NCI-H510A (cell line): ENCODE measurements around the gene LRRC40.

ENCODE experiments used
- DNase-seq: peaks from one replicate; lab custom pipeline; 2025; lab: John Stamatoyannopoulos, UW

LRRC40 gene

DNA sequence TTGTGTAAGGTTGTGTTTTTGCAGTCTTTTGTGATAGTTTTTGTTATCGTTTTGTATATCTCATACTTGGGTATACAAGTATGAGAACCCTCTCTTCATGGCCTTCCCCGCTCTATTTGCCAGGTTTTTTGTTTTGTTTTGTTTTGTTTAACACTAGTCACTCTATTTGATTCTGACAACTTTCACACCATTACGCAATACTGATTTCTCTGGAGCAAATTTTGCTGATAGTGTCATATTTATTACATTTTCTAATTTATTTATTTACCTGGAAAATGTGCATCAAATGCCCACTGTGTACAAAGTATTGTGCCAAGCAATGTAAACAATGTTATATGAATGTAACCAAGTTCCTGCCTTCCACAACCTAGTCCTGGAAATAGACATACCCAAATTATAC lies 90.1 kb downstream of the LRRC40 start:
- DNase-seq, result no peak

DNA sequence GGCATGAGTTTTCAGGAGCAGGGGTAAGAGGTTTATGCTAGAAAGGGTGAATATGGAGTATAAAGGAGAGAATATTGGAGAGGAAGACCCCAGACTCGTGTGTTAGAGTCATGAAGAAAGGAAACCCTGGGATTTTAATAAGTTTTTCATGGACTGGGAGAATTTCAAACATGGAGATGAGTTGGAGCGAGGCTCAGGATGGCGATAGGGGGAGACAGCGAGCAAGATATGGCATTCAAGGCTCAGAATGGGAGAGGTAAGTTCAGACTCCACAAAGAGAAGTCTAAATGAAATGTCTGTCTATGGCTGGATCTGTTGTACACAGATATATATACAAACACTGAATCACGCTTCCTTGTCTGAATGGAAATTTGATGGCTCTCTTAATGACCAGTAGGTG lies 92.5 kb downstream of the LRRC40 start:
- no peak for DNase-seq

- no peak for DNase-seq
Observed at GRCh38 chr1:70109241-70109640, 96.1 kb downstream of the LRRC40 start.

DNA sequence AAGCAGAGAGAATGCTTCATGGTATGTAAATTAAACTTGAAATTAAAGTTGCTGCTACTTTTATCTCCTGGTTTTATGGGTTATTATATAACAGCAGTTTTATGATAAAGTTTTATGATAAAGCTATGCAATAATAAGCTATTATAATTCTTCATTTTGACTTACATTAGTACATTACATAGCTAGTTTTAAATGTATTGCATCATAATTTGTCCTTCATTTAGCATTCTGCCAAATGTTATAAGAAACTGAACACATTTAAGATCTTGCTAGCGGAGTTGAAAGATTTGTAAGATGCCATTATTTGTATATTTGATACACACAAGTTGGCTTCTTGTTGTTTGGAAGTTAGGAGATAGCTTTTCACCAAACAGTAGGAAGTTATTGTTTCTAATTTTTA lies 101.6 kb downstream of the LRRC40 start:
- no peak for DNase-seq

DNA sequence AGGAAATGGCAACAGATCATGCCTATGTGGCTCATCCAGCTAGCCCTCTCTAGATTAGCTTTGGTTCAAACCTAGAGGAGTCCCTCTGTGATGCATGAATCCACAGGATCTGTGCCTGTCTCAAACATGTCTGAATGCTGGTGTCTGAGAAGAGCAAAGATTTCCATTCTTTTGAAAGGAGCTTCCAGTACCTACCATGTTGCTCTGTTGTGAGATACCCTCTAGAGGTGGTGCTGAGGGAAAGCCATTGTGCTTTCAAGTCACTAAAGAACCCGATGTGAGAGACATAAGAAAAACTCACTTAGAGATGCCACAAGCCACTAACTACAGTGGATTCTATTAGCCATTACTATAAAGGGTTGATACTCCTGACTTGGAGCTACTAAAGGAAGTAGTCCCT lies 103.6 kb downstream of the LRRC40 start:
- no peak for DNase-seq

- no peak for DNase-seq
Observed at GRCh38 chr1:70101231-70101630, 104.1 kb downstream of the LRRC40 start.
